ENCODE data around the gene XKR7.

XKR7 gene

GRCh38 chr20:31969991-31970390, 2.0 kb downstream of the XKR7 start:
- intact Hi-C loops (cut with DNase I): no loop called here

DNA sequence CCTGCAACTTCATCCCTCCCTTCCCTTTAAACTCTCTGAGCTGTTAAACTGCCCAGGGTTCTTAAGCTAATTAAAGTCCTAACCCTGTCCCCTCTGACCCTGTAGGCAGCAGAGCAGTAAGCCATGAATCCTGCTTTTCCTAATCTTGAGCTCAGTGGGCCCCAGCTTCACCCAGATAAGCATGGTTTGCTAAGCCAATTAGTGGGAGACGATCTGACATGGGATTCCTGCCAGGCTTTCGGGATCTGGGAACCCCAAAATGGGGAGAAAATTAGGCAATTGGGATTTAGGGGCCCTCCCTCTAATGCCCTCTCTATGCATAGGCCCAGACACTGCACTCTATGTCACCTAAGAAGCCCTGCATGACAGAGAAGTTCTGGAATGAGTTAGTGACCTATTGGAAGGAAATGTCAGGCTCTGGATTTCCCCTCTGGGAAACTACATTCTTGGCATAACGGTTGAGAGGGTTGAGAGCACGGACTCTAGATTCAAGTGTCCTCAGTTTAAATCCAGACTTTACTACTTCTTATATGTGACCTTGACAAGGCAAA, 4.6 kb downstream of the XKR7 start:
- DNase-seq: no peak
- intact Hi-C loops (cut with DNase I): no loop called here

More at GRCh38 chr20:31969991-31970390, 2.0 kb downstream of the XKR7 start:
- DNase-seq: no peak

DNA sequence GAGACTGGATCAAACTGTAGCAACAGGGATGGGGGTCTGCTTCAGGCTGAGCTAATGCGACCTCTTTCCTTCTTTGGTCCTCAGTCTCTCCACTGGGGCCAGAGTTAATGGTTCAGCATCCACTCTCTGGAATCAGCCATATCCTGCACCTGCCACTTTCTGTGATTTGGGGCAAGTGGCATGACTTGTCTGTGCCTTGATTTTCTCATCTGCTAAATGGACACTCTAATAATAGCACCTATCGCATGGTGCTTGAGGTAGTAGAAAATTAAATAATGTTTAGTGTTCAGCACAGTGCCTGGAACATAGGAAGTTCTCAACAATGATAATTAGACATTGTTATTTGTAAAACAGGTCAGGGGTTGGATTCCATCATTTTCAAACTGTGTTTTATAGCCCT, 6.3 kb downstream of the XKR7 start:
- intact Hi-C loops (cut with DNase I): no loop called here
- DNase-seq: no peak

GRCh38 chr20:31974951-31975487, 7.1 kb downstream of the XKR7 start:
- intact Hi-C loops (cut with DNase I): no loop called here
- no peak for DNase-seq

DNA sequence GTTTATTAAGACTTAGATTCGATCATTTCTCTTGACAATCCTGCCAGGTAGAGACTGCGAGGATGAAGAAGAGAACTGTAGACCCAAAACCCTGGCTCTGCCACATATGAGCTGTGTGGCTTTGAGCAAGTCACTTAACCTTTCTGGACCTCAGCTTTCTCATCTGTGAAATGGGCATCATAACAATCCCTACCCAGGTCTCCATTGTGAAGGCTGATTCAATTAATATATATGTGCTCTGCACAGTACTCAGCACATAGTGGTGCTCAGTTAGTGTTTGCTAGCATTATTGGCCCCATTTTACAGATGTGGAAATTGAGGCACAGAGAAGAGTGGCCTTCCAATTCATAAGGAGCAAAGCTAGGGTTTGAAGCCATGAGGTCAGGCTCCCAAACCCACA, 7.9 kb downstream of the XKR7 start:
- intact Hi-C loops (cut with DNase I): no loop called here
- DNase-seq: no peak

GRCh38 chr20:31977080-31977479, 9.1 kb downstream of the XKR7 start:
- no peak for DNase-seq
- intact Hi-C loops (cut with DNase I): no loop called here

- intact Hi-C loops (cut with DNase I): no loop called here
- no peak for DNase-seq
Observed at GRCh38 chr20:31979713-31980426, 11.9 kb downstream of the XKR7 start.

DNA sequence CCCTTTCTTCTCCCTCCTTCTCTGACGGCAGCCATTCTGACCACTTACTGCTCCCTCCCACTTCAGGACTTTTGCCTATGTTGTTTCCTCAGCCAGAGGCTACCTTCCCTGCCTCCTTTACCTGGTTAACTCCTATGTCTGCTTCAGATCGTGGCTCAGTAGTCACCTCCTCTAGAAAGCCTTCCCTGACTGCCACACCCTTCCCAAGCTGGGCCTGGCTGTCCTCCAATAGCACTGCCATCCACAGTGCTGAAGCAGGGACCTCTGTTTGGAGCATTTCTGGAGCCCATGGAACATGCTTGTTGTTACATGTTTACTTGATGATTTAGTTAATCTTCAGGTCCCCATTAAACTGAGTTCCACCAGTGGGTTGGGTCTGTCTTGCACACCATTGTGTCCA, 13.8 kb downstream of the XKR7 start:
- intact Hi-C loops (cut with DNase I): no loop called here
- no peak for DNase-seq

- intact Hi-C loops (cut with DNase I): no loop called here
- no peak for DNase-seq
Observed at GRCh38 chr20:31984981-31985471, 17.1 kb downstream of the XKR7 start.

DNA sequence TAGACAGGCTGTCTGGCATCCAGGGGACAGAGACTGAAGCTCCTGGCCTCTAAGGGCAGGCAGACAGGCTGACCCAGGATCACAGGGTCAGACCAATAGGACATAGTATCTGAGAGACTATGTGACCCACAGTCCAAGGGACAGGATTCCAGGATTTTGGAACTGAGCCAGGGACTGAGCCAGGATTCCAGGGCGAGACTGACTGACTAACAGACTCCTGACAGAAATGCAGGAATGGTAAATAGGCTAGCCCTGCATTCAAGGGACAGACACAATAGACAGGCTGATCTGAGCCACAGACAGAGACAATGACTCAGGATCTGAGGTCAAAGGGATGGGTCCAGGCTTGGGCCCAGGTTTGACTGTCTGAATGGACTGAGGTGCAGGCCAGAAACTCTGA, 19.8 kb downstream of the XKR7 start:
- intact Hi-C loops (cut with DNase I): no loop called here
- DNase-seq: no peak

- intact Hi-C loops (cut with DNase I): no loop called here
- no peak for DNase-seq
Observed at GRCh38 chr20:31988430-31989015, 20.6 kb downstream of the XKR7 start.

GRCh38 chr20:31989030-31989645, 21.2 kb downstream of the XKR7 start:
- DNase-seq: no peak
- intact Hi-C loops (cut with DNase I): no loop called here

GRCh38 chr20:31990641-31991338, 22.8 kb downstream of the XKR7 start:
- intact Hi-C loops (cut with DNase I): no loop called here
- peak in 3 of 42 donors; percentile 9 to 24 (median 16) for DNase-seq

GRCh38 chr20:31991339-31991705, 23.4 kb downstream of the XKR7 start:
- intact Hi-C loops (cut with DNase I): no loop called here
- no peak for DNase-seq

DNA sequence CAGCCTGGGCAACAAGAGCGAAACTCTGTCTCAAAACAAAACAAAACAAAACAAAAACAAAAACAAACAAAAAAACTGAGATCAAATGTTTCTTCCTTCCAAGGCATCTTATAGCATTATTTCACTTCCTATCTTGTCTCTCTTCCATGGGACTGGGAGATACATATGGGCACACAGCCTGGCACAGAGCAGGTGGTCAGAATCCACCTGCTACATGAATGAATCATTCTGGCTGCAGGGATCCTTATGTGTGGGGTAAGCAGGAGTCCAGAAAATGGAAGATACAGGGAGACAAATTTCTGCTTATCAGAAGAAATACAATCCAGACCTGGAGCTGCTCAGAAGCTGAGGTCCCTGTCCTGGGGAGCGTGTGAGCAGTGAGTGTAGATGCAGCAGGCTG, 24.1 kb downstream of the XKR7 start:
- no peak for DNase-seq
- intact Hi-C loops (cut with DNase I): no loop called here

- DNase-seq: no peak
- intact Hi-C loops (cut with DNase I): no loop called here
Observed at GRCh38 chr20:31996996-31997395, 29.0 kb downstream of the XKR7 start.

GRCh38 chr20:31998246-31998645, 30.3 kb downstream of the XKR7 start:
- intact Hi-C loops (cut with DNase I): no loop called here
- no peak for DNase-seq

GRCh38 chr20:32003325-32003724, 35.4 kb downstream of the XKR7 start:
- intact Hi-C loops (cut with DNase I): no loop called here
- no peak for DNase-seq

- intact Hi-C loops (cut with DNase I): no loop called here
- DNase-seq: no peak
Observed at GRCh38 chr20:32004963-32005362, 37.0 kb downstream of the XKR7 start.

DNA sequence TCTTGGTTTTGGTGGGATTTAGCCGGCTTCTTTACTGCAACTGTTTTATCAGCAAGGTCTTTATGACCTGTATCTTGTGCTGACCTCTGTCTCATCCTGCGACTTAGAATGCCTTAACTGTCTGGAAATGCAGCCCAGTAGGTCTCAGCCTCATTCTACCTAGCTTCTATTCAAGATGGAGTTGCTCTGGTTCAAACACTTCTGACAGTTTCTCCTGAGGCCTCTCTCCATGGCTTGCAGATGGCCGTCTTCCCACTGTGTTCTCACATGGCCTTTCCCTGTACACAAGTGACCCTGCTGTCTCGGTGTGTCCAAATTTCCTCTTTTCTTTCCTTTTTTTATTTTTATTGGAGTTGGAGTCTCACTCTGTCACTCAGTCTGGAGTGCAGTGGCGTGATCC, 38.1 kb downstream of the XKR7 start:
- no peak for DNase-seq
- intact Hi-C loops (cut with DNase I): no loop called here

Data from head of caudate nucleus (tissue), 42 donors.